ENCODE results near the gene SUSD3.

- TF ChIP-seq NR2C2 (IDR thresholded peaks at IDR 0.05; ENCODE audit: borderline replicate concordance, control insufficient read depth, insufficient read length, low read depth) = no peak
- TF ChIP-seq ELK1 (IDR thresholded peaks at IDR 0.05; ENCODE audit: low read depth, low read length) = no peak
- TF ChIP-seq CREB1 (IDR thresholded peaks at IDR 0.05; ENCODE audit: low read depth) = no peak
These were observed 57.1 kb downstream of the SUSD3 start for GRCh38 chr9:93115486-93116071.
